ENCODE measurements around the gene CTNNA1.

GRCh38 chr5:138945421-138946240, 192.4 kb downstream of the CTNNA1 start:
- no peak for TF ChIP-seq ZNF609 (CRISPR knock-in tag; IDR thresholded peaks at IDR 0.05; ENCODE audit: borderline replicate concordance)
- no peak for TF ChIP-seq IRF1 (CRISPR knock-in tag; IDR thresholded peaks at IDR 0.05; ENCODE audit: borderline replicate concordance)
- no peak for TF ChIP-seq JUND (IDR thresholded peaks at IDR 0.05; ENCODE audit: borderline replicate concordance, low read depth, low read length)
- TF ChIP-seq JUND (tag; IDR thresholded peaks at IDR 0.05; ENCODE audit: borderline replicate concordance, low read depth, low read length), result no peak
- TF ChIP-seq CTCF (IDR thresholded peaks at IDR 0.05 in 2 of 3, conservative IDR thresholded peaks at IDR 0.05 in 1 of 3; ENCODE audit: insufficient read depth in 2 of 3, low read depth in 1 of 3, low read length in 3 of 3), result peak in 2 of 3 experiments; percentile 19 to 27; a peak in 1 of 6 replicates
- no peak for TF ChIP-seq PRMT5 (CRISPR knock-in tag; IDR thresholded peaks at IDR 0.05)
- no peak for TF ChIP-seq CBX1 (IDR thresholded peaks at IDR 0.05; ENCODE audit: low read depth)
- no peak for TF ChIP-seq ZBTB34 (CRISPR knock-in tag; IDR thresholded peaks at IDR 0.05)
- no peak for TF ChIP-seq ZNF274 (IDR thresholded peaks at IDR 0.05; ENCODE audit: borderline replicate concordance, low read depth, low read length)
- no peak for TF ChIP-seq CBX5 (IDR thresholded peaks at IDR 0.05; ENCODE audit: borderline replicate concordance, low read depth)
- TF ChIP-seq KDM1A (IDR thresholded peaks at IDR 0.05), result no peak
- no peak for TF ChIP-seq MXI1 (IDR thresholded peaks at IDR 0.05; ENCODE audit: low read depth, low read length)

Data from K562 (cell line).